Fibroblast of lung (primary cell): Measurements from ENCODE around the gene RETREG1. TPM values are rescaled to one million over a fixed set of nuclear protein-coding genes. Genes with fewer than 3 reads are reported as not detected.

Experiments used
- DNase-seq, 2 donors: peaks; one replicate each; pipeline versions ENCODE4 v3.0.0 to v3.0.0-alpha.2; 2010; ENCODE audit warnings: low read depth in 2 of 2
- H2AFZ ChIP-seq: 2 replicates; pipeline ENCODE4 v1.5.1; 2012; ENCODE audit warnings: low read length, control low read depth, inconsistent platforms
- H3K27ac ChIP-seq: 2 replicates; pipeline ENCODE4 v1.5.1; 2011; ENCODE audit warnings: low read length, control low read depth; ENCODE audit not compliant: insufficient read depth
- H3K27me3 ChIP-seq: 2 replicates; pipeline ENCODE4 v1.5.1; 2011; ENCODE audit warnings: mild to moderate bottlenecking, low read length; ENCODE audit not compliant: control insufficient read depth, insufficient read depth
- H3K36me3 ChIP-seq: 2 replicates; pipeline ENCODE4 v1.5.1; 2011; ENCODE audit warnings: low read length; ENCODE audit not compliant: control insufficient read depth, insufficient read depth
- H3K4me1 ChIP-seq: 2 replicates; pipeline ENCODE4 v1.5.1; 2011; ENCODE audit warnings: low read length; ENCODE audit not compliant: control insufficient read depth, insufficient read depth; ENCODE audit errors: extremely low read depth
- H3K4me2 ChIP-seq: 2 replicates; pipeline ENCODE4 v1.5.1; 2011; ENCODE audit warnings: low read length, control low read depth; ENCODE audit not compliant: insufficient read depth; ENCODE audit errors: extremely low read depth
- H3K4me3 ChIP-seq, 4 experiments: fragments of 200-600 bp in 1 of 4; sonication (generic) in 1 of 4; replicated peaks in 1 of 4; 2 replicates each; pipeline ENCODE4 v1.5.1; 2011 to 2016; ENCODE audit warnings: low read length in 4 of 4, low read depth in 3 of 4, mild to moderate bottlenecking in 3 of 4, control low read depth in 2 of 4, inconsistent platforms in 1 of 4, mixed read lengths in 1 of 4; ENCODE audit not compliant: insufficient read depth in 1 of 4; ENCODE audit errors: control extremely low read depth in 1 of 4
- H3K79me2 ChIP-seq: 2 replicates; pipeline ENCODE4 v1.5.1; 2012; ENCODE audit warnings: mild to moderate bottlenecking, low read length, inconsistent platforms; ENCODE audit not compliant: control insufficient read depth, insufficient read depth
- H3K9ac ChIP-seq: 2 replicates; pipeline ENCODE4 v1.5.1; 2011; ENCODE audit warnings: mild to moderate bottlenecking, low read length, control low read depth; ENCODE audit not compliant: insufficient read depth
- H3K9me3 ChIP-seq: 2 replicates; pipeline ENCODE4 v1.5.1; 2012; ENCODE audit warnings: low read depth, low read length; ENCODE audit not compliant: control insufficient read depth, insufficient read depth
- H4K20me1 ChIP-seq: 2 replicates; pipeline ENCODE4 v1.5.1; 2011; ENCODE audit warnings: low read length; ENCODE audit not compliant: control insufficient read depth, insufficient read depth; ENCODE audit errors: extremely low read depth
- EZH2 ChIP-seq: IDR thresholded peaks from 2 replicates; pipeline ENCODE4 v1.5.1; 2012; ENCODE audit warnings: low read length, control low read depth, mild to moderate bottlenecking; ENCODE audit errors: missing control alignments
- polyA plus RNA-seq, 2 donors: library from polyadenylated mRNA; depleted of rRNA in 1 of 2; stranded (reverse) in 1 of 2; unstranded in 1 of 2; fragments of >200 nt; gene quantifications; 2 replicates each; pipeline ENCODE4 v1.2.1, GENCODE V29; 2011 to 2012; ENCODE audit warnings: missing spikeins in 1 of 2
- total RNA-seq: library from RNA; depleted of rRNA; stranded (reverse); fragments of >200 nt; gene quantifications from 2 replicates; pipeline ENCODE4 v1.2.1, GENCODE V29; 2014
- TF ChIP-seq, protein P1 (sequence below), 2 donors: IDR thresholded peaks in 1 of 2; conservative IDR thresholded peaks in 1 of 2; 1 replicate in 1 of 2; 2 replicates in 1 of 2; pipeline ENCODE4 v1.5.1; 2011 to 2012; ENCODE audit warnings: low read length in 2 of 2, control low read depth in 1 of 2, inconsistent platforms in 1 of 2, low read depth in 1 of 2, mild to moderate bottlenecking in 1 of 2

The RETREG1 gene
- total and polyA plus RNA-seq, 2 donors (not counting 1 experiment from before 2014, with no cell fraction given), result 0.41 to 0.99 TPM

DNA sequence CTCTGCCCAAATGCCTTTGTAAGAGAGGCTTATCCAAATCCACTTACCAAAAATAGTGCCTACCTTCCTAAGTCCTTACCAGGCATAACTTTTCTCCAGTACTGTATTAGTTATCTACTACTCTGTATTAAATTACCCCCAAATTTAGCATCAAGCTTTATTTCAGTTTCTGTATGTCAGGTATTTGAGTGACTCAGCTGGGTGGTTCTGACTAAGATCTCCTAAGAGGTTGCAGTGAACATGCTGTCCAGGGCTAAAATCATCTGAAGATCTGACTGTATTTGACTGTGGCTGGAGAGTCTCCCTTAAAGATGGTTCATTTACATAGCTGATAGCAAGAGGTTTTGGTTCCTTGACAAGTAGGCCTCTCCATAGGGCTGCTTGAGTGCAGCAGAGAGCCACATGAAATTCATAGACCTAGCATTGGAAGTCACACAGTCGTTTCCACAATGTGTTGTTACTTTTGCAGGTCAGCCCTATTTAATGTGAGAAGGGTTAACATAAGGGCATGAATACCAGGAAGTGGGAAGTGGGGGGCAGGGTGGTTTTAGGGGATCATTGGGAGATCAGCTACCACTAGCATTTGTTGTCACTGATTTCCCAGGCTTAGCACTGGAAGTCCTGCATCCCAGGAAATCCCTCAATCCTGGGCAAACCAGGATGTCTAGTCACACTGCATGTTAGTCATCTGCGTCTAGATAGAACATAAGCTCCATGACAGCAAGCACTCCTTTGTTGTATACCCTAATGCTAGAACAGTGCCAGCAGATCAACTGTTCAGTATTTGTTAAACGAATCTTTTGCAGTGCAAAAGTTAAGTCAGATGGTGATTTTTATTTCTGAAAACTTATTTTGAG, 149.2 kb downstream of the RETREG1 start:
- Histone ChIP-seq H3K4me3 (peak overlapping the region in 2 of 4 experiments; percentile 90 to 95), H2AFZ (no peak overlapping the region), H3K4me2 (peak overlapping the region; percentile 61)

DNA sequence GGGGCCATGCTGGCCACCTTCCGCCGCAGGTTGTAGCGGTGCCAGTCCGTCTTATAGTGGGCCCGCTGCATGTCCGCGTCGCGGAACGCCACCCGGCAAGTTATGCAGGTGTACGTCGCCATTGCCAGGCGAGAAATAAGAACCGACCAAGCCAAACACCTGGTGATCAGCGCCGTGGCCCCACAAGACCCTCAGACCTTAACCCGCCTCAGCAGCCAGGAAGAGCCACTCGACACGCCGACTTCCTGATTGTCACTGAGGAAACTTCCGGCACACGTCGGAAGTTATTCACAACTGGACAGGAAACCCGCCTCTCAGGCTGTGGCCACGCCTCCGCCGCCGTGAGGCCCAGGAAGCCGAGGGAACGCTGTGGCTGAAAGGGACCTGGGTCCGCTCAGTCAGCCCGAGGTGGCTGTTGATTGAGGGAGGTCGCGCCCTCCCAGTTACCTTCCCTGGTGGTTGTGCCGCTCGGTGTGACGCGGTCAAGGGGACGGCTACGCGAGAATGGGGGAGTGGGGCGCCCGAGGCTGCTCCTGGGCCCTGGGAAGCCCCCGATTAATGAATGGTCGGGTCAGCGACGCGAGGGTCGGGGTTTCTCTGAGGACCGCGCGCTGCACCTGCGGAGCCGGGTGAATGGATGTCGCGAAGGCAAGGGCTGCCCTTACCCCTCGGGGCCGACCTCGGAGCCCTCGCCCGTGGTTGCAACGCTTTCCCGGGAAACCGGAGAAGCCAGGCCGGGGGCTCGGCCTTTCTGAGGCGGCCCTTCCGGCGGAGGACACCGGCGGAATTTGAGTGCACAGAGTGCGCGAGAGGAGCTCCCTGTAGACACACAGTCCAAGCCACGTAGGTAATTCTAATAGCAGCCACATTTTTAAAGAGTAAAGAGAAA, 151.0 kb downstream of the RETREG1 start, which contains the start of gene ZNF622:
TSS of gene ZNF622 (minus strand) at position 257 of the 889 bp plus-strand sequence. CDS start at position 122, 135 bp downstream.
- H3K27me3 ChIP-seq, result no peaks in the 10 kb centered on the region
- peaks cover 47% of the 10 kb centered on the region for H3K79me2 ChIP-seq
- H3K4me2 ChIP-seq, result peak within 1 kb of the TSS; percentile 95
- H2AFZ ChIP-seq, result peak within 1 kb of the TSS; percentile 96
- H3K4me1 ChIP-seq, result peaks cover 23% of the 10 kb centered on the region
- peaks cover 6% of the 10 kb centered on the region for H3K36me3 ChIP-seq
- H4K20me1 ChIP-seq, result no peaks in the 10 kb centered on the region
- no peaks in the 10 kb centered on the region for H3K9me3 ChIP-seq
- peak within 1 kb of the TSS; percentile 70 for H3K27ac ChIP-seq
- peak within 1 kb of the TSS; percentile 92 for H3K9ac ChIP-seq
- peak; percentile 88 to 91 for DNase-seq
- no peak for TF ChIP-seq EZH2
- TF ChIP-seq, protein P1, sequence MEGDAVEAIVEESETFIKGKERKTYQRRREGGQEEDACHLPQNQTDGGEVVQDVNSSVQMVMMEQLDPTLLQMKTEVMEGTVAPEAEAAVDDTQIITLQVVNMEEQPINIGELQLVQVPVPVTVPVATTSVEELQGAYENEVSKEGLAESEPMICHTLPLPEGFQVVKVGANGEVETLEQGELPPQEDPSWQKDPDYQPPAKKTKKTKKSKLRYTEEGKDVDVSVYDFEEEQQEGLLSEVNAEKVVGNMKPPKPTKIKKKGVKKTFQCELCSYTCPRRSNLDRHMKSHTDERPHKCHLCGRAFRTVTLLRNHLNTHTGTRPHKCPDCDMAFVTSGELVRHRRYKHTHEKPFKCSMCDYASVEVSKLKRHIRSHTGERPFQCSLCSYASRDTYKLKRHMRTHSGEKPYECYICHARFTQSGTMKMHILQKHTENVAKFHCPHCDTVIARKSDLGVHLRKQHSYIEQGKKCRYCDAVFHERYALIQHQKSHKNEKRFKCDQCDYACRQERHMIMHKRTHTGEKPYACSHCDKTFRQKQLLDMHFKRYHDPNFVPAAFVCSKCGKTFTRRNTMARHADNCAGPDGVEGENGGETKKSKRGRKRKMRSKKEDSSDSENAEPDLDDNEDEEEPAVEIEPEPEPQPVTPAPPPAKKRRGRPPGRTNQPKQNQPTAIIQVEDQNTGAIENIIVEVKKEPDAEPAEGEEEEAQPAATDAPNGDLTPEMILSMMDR (conservative IDR thresholded peaks at IDR 0.05 in 1 of 2, IDR thresholded peaks at IDR 0.05 in 1 of 2; ENCODE audit: low read depth in 1 of 2, low read length in 2 of 2), result no peak
- H3K4me3 ChIP-seq, result peak within 1 kb of the TSS; percentile 83 to 95 (median 88)

More for the DNA sequence above, 149.2 kb downstream of the RETREG1 start:
- peaks cover 42% of the 10 kb centered on the region for H3K79me2 ChIP-seq
- H3K4me1 ChIP-seq, result peaks cover 13% of the 10 kb centered on the region
- H3K9ac ChIP-seq, result no peak overlapping the region
- H3K27ac ChIP-seq, result no peak overlapping the region
- no peaks in the 10 kb centered on the region for H4K20me1 ChIP-seq
- H3K27me3 ChIP-seq, result no peaks in the 10 kb centered on the region
- TF ChIP-seq, protein P1 (conservative IDR thresholded peaks at IDR 0.05 in 1 of 2, IDR thresholded peaks at IDR 0.05 in 1 of 2; ENCODE audit: low read depth in 1 of 2, low read length in 2 of 2), result no peak
- TF ChIP-seq EZH2, result no peak
- no peaks in the 10 kb centered on the region for H3K36me3 ChIP-seq
- peak; percentile 38 to 86 for DNase-seq
- H3K9me3 ChIP-seq, result no peaks in the 10 kb centered on the region
